ENCODE results near the gene SLC9B1.

The SLC9B1 gene

GRCh38 chr4:103019308-103020124 lies at the start of gene SLC9B1:
TSS of gene SLC9B1 (minus strand) at chr4:103019705. CDS start at chr4:102991711, 27,994 bp downstream.
- peaks cover 5% of the 10 kb centered on the region for H3K36me3 ChIP-seq (ENCODE audit: control insufficient read depth, insufficient read depth, low read length, severe bottlenecking)
- peak within 1 kb of the TSS; percentile 91 for H3K9ac ChIP-seq (ENCODE audit: low read length)
- peaks cover 9% of the 10 kb centered on the region for H3K4me1 ChIP-seq (ENCODE audit: control insufficient read depth, insufficient read depth, low read length)
- peak; percentile 98 for DNase-seq (ENCODE audit: low read depth)
- H3K9me3 ChIP-seq (ENCODE audit: control insufficient read depth, low read length) = no peaks in the 10 kb centered on the region
- H3K4me3 ChIP-seq (ENCODE audit: low read length) = peak within 1 kb of the TSS; percentile 85
- H3K27me3 ChIP-seq (replicated peaks; ENCODE audit: control insufficient read depth, insufficient read depth, low read length) = no peaks in the 10 kb centered on the region

DNA sequence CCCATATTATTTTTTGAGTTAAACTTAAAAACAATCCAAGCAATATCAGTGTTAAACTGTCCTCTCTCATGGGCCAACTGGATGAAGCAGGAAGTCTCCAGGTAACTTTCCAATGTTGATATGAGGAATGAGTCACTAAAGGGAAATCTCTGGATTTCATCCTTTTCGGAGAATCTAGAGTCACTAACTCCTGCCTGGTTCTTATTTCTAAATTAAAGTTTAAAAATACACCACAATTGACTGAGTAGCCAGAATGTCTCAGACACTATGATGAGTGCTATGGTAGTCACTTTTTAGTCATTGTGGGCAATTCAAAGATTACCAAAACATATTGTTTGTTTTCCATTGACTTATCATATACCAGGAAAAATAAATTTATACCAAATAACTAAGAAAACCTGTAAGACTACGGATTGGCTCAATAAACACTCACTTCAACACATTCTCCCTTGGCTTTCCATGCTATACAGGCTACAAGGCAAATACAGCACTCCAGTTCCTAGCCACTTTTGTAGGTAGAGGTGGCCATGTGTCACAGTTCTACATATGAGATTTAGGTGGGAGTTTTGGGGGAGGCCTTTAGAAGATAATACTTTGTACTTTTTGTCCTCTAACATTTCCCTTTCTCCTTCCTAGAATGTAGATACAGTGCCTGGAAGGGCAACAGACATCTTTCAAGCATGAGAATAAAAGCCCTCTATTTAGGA lies 48.5 kb upstream of the SLC9B1 start:
- H3K9me3 ChIP-seq (ENCODE audit: control insufficient read depth, low read length) = no peaks in the 10 kb centered on the region
- peaks cover 6% of the 10 kb centered on the region for H3K4me1 ChIP-seq (ENCODE audit: control insufficient read depth, insufficient read depth, low read length)
- no peak overlapping the region for H3K9ac ChIP-seq (ENCODE audit: low read length)
- H3K27me3 ChIP-seq (replicated peaks; ENCODE audit: control insufficient read depth, insufficient read depth, low read length) = no peaks in the 10 kb centered on the region
- no peak for DNase-seq (ENCODE audit: low read depth)
- H3K4me3 ChIP-seq (ENCODE audit: low read length) = no peak overlapping the region
- H3K36me3 ChIP-seq (ENCODE audit: control insufficient read depth, insufficient read depth, low read length, severe bottlenecking) = peaks cover 22% of the 10 kb centered on the region

DNA sequence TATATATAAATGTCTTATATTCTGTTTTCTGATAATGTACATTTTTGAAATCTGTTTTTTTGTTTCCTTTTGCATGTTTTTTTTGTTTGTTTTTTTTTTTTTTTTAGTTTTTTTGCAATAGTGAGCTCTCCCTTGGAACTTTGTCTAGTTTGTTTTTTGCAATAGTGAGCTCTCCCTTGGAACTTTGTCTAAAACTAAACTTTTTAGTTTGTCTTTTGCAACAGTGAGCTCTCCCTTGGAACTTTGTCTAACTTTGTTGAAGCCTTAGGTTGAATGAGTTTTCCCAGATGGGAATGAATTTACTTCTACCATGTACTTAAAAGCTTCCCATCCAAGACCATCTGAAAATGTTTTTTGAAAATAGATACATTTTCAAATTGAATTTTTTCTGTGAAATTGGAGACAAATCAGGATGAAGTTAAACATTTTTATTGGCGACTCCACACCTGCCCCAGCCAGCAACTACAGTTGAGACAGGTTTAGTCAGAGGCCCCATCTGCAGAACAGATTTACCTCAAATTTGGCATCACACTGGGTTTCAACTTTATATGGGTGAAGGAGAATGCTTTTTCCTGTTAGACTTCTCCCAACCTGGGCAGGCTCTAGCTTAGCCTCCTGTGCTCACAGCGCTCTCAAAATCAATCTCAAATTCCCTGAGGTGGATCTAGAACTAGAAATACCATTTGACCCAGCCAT lies 41.1 kb upstream of the SLC9B1 start:
- no peaks in the 10 kb centered on the region for H3K9me3 ChIP-seq (ENCODE audit: control insufficient read depth, low read length)
- peaks cover 14% of the 10 kb centered on the region for H3K36me3 ChIP-seq (ENCODE audit: control insufficient read depth, insufficient read depth, low read length, severe bottlenecking)
- no peaks in the 10 kb centered on the region for H3K27me3 ChIP-seq (replicated peaks; ENCODE audit: control insufficient read depth, insufficient read depth, low read length)
- H3K4me3 ChIP-seq (ENCODE audit: low read length) = no peak overlapping the region
- no peak overlapping the region for H3K9ac ChIP-seq (ENCODE audit: low read length)
- DNase-seq (ENCODE audit: low read depth) = no peak
- peaks cover 6% of the 10 kb centered on the region for H3K4me1 ChIP-seq (ENCODE audit: control insufficient read depth, insufficient read depth, low read length)

- no peak for DNase-seq (ENCODE audit: low read depth)
- Histone ChIP-seq H3K4me3 (ENCODE audit: low read length) (no peak overlapping the region), H3K4me1 (ENCODE audit: control insufficient read depth, insufficient read depth, low read length) (peaks cover 4% of the 10 kb centered on the region), H3K36me3 (ENCODE audit: control insufficient read depth, insufficient read depth, low read length, severe bottlenecking) (peaks cover 12% of the 10 kb centered on the region), H3K27me3 (replicated peaks; ENCODE audit: control insufficient read depth, insufficient read depth, low read length) (no peaks in the 10 kb centered on the region), H3K9ac (ENCODE audit: low read length) (no peak overlapping the region), H3K9me3 (ENCODE audit: control insufficient read depth, low read length) (no peaks in the 10 kb centered on the region)
Measured at GRCh38 chr4:103054030-103054429, 34.5 kb upstream of the SLC9B1 start.

DNA sequence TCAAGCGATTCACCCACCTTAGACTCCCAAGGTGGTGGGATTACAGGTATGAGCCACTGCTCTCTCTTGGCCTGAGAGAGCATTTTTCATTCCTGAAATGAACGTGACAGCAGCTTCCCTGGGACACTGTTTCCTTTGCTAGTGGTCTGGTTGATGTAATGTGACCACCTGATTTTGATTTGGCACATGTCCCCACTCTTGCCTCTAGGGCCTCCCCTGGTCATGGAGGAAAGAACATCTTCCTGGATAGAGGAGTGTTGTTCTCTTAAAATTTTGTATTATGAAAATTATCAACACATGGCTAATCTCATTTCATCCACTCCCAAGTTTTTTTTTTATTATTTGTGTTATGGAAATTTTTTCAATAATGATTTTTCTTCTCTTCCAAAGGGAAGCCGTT lies 33.3 kb upstream of the SLC9B1 start:
- no peak overlapping the region for H3K9ac ChIP-seq (ENCODE audit: low read length)

GRCh38 chr4:103052145-103052544 lies 32.6 kb upstream of the SLC9B1 start:
- H3K36me3 ChIP-seq (ENCODE audit: control insufficient read depth, insufficient read depth, low read length, severe bottlenecking) = peaks cover 24% of the 10 kb centered on the region
- H3K9ac ChIP-seq (ENCODE audit: low read length) = no peak overlapping the region
- no peaks in the 10 kb centered on the region for H3K9me3 ChIP-seq (ENCODE audit: control insufficient read depth, low read length)
- H3K4me1 ChIP-seq (ENCODE audit: control insufficient read depth, insufficient read depth, low read length) = peaks cover 4% of the 10 kb centered on the region
- DNase-seq (ENCODE audit: low read depth) = no peak
- no peak overlapping the region for H3K4me3 ChIP-seq (ENCODE audit: low read length)
- no peaks in the 10 kb centered on the region for H3K27me3 ChIP-seq (replicated peaks; ENCODE audit: control insufficient read depth, insufficient read depth, low read length)

More for the DNA sequence above, 33.3 kb upstream of the SLC9B1 start:
- Histone ChIP-seq H3K36me3 (ENCODE audit: control insufficient read depth, insufficient read depth, low read length, severe bottlenecking) (peaks cover 24% of the 10 kb centered on the region), H3K4me1 (ENCODE audit: control insufficient read depth, insufficient read depth, low read length) (peaks cover 4% of the 10 kb centered on the region), H3K9me3 (ENCODE audit: control insufficient read depth, low read length) (no peaks in the 10 kb centered on the region), H3K27me3 (replicated peaks; ENCODE audit: control insufficient read depth, insufficient read depth, low read length) (no peaks in the 10 kb centered on the region), H3K4me3 (ENCODE audit: low read length) (no peak overlapping the region)
- no peak for DNase-seq (ENCODE audit: low read depth)

GRCh38 chr4:103050736-103051436 lies 31.4 kb upstream of the SLC9B1 start:
- Histone ChIP-seq H3K27me3 (replicated peaks; ENCODE audit: control insufficient read depth, insufficient read depth, low read length) (no peaks in the 10 kb centered on the region), H3K9me3 (ENCODE audit: control insufficient read depth, low read length) (no peaks in the 10 kb centered on the region), H3K9ac (ENCODE audit: low read length) (no peak overlapping the region), H3K4me3 (ENCODE audit: low read length) (no peak overlapping the region), H3K4me1 (ENCODE audit: control insufficient read depth, insufficient read depth, low read length) (peaks cover 4% of the 10 kb centered on the region), H3K36me3 (ENCODE audit: control insufficient read depth, insufficient read depth, low read length, severe bottlenecking) (peaks cover 25% of the 10 kb centered on the region)
- DNase-seq (ENCODE audit: low read depth) = peak; percentile 11

DNA sequence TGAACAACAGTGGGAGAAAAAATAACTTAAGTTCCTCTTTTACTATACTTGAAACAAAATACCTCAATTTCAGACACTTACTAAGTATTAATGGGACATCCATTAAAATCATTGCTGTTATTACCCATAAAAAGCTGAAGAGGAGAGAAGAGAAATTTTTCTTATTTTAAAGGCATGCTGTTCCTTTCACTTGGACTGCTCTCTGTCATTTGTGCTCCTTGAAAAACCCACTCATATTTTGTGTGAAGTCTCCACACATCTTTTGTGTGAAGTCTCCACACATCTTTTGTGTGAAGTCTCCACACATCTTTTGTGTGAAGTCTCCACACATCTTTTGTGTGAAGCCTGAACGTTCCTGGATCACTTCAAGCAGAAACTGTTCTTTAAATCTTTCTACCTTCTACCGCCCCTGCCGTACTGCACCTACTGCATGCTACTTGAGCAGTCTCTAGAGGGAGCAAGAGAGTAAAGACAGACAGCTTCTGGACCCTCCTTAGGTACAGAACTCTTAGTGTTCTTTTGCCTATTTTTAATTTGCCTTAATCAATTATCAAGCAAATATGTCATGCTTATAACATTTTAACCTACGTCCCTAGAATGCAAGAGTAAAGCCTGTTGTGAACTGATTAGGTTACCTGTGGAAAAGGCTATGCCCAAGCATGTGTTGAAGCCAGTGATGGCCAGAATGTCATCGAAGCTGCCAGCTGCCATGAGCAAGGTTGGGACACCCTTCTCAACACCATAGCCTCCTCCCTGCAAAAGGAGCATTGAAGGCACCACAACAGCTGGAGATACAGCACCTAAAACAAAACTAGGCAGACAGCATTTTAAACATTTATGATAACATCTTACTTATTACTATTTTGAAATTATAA lies 27.1 kb upstream of the SLC9B1 start:
- H3K4me3 ChIP-seq (ENCODE audit: low read length) = no peak overlapping the region
- no peaks in the 10 kb centered on the region for H3K27me3 ChIP-seq (replicated peaks; ENCODE audit: control insufficient read depth, insufficient read depth, low read length)
- peaks cover 48% of the 10 kb centered on the region for H3K36me3 ChIP-seq (ENCODE audit: control insufficient read depth, insufficient read depth, low read length, severe bottlenecking)
- no peaks in the 10 kb centered on the region for H3K9me3 ChIP-seq (ENCODE audit: control insufficient read depth, low read length)
- DNase-seq (ENCODE audit: low read depth) = peak; percentile 54
- no peaks in the 10 kb centered on the region for H3K4me1 ChIP-seq (ENCODE audit: control insufficient read depth, insufficient read depth, low read length)
- no peak overlapping the region for H3K9ac ChIP-seq (ENCODE audit: low read length)

DNA sequence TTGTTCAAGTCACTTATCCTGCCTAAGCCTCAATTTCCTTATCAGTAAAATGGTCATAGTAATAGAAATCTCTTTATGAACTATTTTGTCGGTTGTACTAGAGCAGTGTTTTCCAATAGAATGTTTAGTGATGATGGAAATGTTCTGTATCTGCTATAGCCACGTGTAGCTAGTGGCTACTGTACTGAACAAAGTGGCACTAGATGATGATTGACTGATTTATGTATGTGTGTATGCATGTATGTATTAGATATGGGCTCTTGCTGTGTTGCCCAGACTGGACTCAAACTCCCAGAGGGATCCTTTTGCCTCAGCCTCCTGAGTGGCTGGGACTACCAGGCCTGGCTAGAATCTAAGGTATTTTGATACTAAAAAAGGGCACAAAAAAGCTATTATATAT lies 24.7 kb upstream of the SLC9B1 start:
- DNase-seq (ENCODE audit: low read depth) = no peak
- no peaks in the 10 kb centered on the region for H3K27me3 ChIP-seq (replicated peaks; ENCODE audit: control insufficient read depth, insufficient read depth, low read length)
- no peaks in the 10 kb centered on the region for H3K9me3 ChIP-seq (ENCODE audit: control insufficient read depth, low read length)
- H3K4me3 ChIP-seq (ENCODE audit: low read length) = no peak overlapping the region
- peaks cover 38% of the 10 kb centered on the region for H3K36me3 ChIP-seq (ENCODE audit: control insufficient read depth, insufficient read depth, low read length, severe bottlenecking)
- no peak overlapping the region for H3K9ac ChIP-seq (ENCODE audit: low read length)
- no peaks in the 10 kb centered on the region for H3K4me1 ChIP-seq (ENCODE audit: control insufficient read depth, insufficient read depth, low read length)

DNA sequence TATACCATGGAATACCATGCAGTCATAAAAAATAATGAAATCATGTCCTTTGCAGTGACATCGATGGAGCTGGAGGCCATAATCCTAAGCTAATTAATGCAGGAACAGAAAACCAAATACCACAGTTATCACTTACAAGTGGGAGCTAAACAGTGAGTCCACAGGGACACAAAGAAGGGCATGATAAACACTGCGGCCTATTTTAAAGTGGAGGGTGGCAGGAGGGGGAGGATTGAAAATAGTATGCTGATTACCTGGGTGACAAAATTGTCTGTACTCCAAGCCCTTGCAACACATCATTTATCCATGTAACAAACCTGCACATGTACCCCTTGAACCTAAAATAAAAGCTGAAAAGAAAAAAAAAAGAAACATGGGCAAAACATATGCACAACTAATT lies 16.7 kb upstream of the SLC9B1 start:
- Histone ChIP-seq H3K4me3 (ENCODE audit: low read length) (no peak overlapping the region), H3K36me3 (ENCODE audit: control insufficient read depth, insufficient read depth, low read length, severe bottlenecking) (peaks cover 19% of the 10 kb centered on the region), H3K27me3 (replicated peaks; ENCODE audit: control insufficient read depth, insufficient read depth, low read length) (no peaks in the 10 kb centered on the region), H3K9ac (ENCODE audit: low read length) (no peak overlapping the region), H3K4me1 (ENCODE audit: control insufficient read depth, insufficient read depth, low read length) (no peaks in the 10 kb centered on the region), H3K9me3 (ENCODE audit: control insufficient read depth, low read length) (no peaks in the 10 kb centered on the region)
- DNase-seq (ENCODE audit: low read depth) = no peak
